ENCODE measurements around the gene THEMIS2.
A peak's percentile ranks its signal among the peaks of the same experiment; 100 is the strongest.

Gene THEMIS2

GRCh38 chr1:27886744-27887143 is 14.4 kb downstream of the THEMIS2 start:
- DNase-seq, result no peak

GRCh38 chr1:27887215-27888021 is 15.1 kb downstream of the THEMIS2 start:
- peak; percentile 64 for DNase-seq

- DNase-seq, result no peak
Observed at GRCh38 chr1:27889506-27889905, 17.2 kb downstream of the THEMIS2 start.

- no peak for DNase-seq
Observed at GRCh38 chr1:27891196-27891889, 19.0 kb downstream of the THEMIS2 start.

GRCh38 chr1:27894521-27894920 is 22.2 kb downstream of the THEMIS2 start:
- no peak for DNase-seq

- no peak for DNase-seq
Observed at GRCh38 chr1:27906759-27907158, 34.4 kb downstream of the THEMIS2 start.

- DNase-seq, result no peak
Observed at GRCh38 chr1:27912429-27912828, 40.1 kb downstream of the THEMIS2 start.

- DNase-seq, result no peak
Observed at GRCh38 chr1:27915082-27915575, 42.8 kb downstream of the THEMIS2 start.

- DNase-seq, result no peak
Observed at GRCh38 chr1:27922272-27922671, 49.9 kb downstream of the THEMIS2 start.

- no peak for DNase-seq
Observed at GRCh38 chr1:27928216-27928954, 56.0 kb downstream of the THEMIS2 start.

GRCh38 chr1:27931184-27931583 is 58.8 kb downstream of the THEMIS2 start:
- DNase-seq, result no peak

GRCh38 chr1:27931759-27932158 is 59.4 kb downstream of the THEMIS2 start:
- peak; percentile 12 for DNase-seq

GRCh38 chr1:27934818-27935549 is 62.6 kb downstream of the THEMIS2 start, which contains the start of gene SMPDL3B:
TSS of gene SMPDL3B (plus strand) at chr1:27935000. CDS start at chr1:27935184, 184 bp downstream.
- peak; percentile 32 for DNase-seq

GRCh38 chr1:27935721-27936120 is 63.4 kb downstream of the THEMIS2 start:
- no peak for DNase-seq

All from KG1 (cell line).